GM18868 (cell line): ENCODE measurements around the gene BRSK2.
"Not testable (repeated sequence)": the region's sequence is repeated elsewhere in the genome, so short reads cannot be mapped to it uniquely, and the experiment has no call there.

ENCODE experiments used
- ATAC-seq: cut with Tn5 transposase; IDR thresholded peaks from one replicate; pipeline ENCODE4 v1.9.1; 2021; ENCODE audit warnings: mild to moderate bottlenecking, moderate library complexity; ENCODE audit not compliant: unreplicated experiment

The BRSK2 gene

DNA sequence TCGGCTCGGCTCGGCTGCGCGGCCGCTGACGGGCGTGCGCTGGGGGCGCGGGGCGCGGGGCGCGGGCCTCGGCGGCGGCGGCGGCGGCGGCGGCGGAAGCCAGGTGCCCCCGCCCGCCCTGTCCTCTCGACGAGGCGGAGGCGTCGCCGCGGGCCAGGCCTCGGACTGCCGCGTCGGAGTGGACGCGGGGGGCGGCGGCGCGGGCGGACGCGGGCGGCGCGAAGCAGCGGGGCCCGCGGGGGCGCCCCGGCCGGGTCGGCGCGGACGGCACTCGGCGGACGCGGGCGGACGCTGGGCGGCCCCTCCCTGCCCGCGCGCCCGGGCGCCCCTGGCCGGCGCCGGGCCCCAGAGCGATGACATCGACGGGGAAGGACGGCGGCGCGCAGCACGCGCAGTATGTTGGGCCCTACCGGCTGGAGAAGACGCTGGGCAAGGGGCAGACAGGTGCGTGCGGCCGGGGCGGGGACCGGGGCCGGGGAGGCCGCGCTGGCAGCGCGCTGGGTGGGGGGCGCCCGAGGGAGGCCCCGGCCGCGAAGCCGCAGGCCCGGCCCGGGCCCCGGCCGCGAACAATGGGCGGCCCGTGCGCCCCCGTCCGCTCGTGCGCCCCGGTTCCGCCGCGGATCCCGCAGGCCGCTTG lies at the start of gene BRSK2:
BRSK2 (plus strand) TSS at position 3 of the 637 bp plus-strand sequence; CDS start at position 354, 351 bp downstream.
- ATAC-seq, result no peak

GRCh38 chr11:1340111-1340510 lies 49.6 kb upstream of the BRSK2 start:
- no peak for ATAC-seq

GRCh38 chr11:1341226-1341625 lies 48.5 kb upstream of the BRSK2 start:
- not testable (repeated sequence) for ATAC-seq

DNA sequence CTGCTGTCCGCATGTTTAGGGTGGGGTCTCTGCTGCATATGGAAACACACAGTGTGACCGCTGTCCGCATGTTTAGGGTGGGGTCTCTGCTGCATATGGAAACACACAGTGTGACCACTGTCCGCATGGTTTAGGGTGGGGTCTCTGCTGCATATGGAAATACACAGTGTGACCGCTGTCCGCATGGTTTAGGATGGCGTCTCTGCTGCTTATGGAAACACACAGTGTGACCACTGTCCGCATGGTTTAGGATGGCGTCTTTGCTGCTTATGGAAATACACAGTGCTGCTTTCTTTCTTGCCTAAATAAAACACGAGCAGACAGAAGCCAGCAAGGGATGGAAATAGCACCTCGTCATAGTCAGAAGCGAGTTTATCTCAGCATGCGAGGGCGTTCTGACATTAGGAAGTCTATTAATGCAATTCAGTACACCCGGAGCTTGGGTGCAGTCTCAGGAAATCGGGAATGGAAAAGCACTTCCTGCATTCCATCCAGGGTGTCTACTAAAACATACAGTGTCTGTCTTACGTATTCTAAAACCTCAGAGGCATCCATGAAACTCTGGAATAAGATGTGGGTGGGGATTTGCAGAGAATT lies 47.7 kb upstream of the BRSK2 start:
- no peak for ATAC-seq

GRCh38 chr11:1342946-1343345 lies 46.8 kb upstream of the BRSK2 start:
- no peak for ATAC-seq

- ATAC-seq, result no peak
Observed at GRCh38 chr11:1343391-1344055, 46.2 kb upstream of the BRSK2 start.

DNA sequence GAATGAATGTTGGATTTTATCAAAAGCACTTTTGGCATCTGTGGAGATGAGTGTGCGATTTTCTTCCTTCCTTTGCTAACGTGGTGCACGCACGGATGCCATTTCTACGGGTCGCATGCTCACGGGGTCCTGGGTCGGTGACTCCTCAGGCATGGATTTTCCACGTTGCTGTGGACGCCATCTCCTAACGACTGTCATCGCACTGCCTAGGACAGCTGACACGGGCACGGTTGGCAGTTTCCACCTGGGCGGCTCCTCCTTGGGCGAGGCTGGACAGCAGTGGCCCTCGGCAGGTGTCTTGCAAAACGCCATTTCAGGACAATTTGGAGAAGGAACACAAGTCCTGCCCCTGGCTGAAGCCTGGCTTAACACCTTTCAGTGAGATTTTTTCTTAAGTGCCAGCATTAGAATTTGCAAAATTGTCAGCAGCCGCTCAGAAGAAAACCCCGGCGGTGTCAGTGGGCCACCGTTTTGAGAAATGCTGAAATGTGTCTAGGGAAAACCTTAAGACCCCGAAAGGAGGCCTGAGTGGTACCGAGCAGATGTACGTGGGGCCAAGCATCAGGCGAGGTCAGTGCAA lies 45.6 kb upstream of the BRSK2 start:
- ATAC-seq, result no peak

DNA sequence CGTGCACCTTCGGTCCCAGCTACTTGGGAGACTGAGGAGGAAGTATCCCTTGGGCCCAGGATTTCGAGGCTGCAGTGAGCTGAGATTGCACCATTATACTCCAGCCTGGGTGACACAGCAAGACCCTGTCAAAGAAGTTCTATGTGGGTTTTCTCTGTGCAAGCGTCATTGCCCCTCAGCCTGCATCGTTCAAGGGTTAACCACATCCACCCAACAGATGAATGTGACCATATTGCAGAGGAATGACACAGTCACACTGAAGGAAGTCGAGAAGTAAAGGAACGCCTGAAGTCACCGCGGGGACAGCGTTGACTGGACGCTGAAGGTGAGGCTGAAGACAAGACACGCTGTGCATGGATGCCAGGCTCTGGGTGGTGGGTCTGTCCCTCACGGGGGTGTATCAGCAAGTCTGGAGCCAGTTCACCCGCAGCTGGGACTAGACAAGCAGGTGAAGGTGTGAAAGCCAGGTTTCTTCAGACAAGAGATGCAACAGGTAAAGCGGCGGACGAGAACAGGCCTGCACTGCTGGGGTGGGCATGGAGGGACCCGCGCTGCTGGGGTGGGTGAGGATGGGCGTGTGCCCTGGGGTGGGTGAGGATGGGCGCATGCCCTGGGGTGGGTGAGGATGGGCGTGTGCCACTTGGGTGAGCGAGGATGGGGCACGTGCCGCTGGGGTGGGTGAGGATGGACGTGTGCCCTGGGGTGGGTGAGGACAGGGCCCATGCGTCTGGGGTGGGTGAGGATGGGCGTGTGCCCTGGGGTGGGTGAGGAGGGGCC lies 43.8 kb upstream of the BRSK2 start:
- ATAC-seq, result no peak

- ATAC-seq, result no peak
Observed at GRCh38 chr11:1346669-1347390, 42.9 kb upstream of the BRSK2 start.

DNA sequence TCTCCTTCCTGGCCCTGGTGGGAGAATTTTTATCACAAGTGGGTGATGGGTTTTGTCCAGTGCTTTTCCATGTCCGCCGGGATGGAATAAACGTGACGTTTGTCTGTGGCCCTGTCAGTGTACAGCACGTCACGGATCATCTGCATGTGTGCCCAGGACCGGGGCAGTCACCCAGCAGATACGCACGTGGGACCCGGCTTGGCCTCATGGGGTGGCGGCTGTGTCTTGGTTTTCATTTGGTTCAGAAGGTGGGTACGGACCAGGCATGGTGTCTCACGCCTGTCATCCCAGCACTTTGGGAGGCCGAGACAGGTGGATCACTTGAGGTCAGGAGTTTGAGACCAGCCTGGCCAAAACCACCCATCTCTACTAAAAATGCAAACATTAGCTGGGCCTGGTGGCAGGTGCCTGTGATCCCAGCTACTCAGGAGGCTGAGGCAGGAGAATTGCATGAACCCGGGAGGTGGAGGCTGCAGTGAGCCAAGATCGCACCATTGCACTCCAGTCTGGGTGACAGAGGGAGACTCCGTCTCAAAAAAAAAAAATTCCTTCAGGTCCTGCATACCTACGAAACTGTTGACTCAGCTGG lies 42.2 kb upstream of the BRSK2 start:
- ATAC-seq, result not testable (repeated sequence)

- no peak for ATAC-seq
Observed at GRCh38 chr11:1348146-1348795, 41.5 kb upstream of the BRSK2 start.

GRCh38 chr11:1348796-1349326 lies 40.9 kb upstream of the BRSK2 start:
- no peak for ATAC-seq

DNA sequence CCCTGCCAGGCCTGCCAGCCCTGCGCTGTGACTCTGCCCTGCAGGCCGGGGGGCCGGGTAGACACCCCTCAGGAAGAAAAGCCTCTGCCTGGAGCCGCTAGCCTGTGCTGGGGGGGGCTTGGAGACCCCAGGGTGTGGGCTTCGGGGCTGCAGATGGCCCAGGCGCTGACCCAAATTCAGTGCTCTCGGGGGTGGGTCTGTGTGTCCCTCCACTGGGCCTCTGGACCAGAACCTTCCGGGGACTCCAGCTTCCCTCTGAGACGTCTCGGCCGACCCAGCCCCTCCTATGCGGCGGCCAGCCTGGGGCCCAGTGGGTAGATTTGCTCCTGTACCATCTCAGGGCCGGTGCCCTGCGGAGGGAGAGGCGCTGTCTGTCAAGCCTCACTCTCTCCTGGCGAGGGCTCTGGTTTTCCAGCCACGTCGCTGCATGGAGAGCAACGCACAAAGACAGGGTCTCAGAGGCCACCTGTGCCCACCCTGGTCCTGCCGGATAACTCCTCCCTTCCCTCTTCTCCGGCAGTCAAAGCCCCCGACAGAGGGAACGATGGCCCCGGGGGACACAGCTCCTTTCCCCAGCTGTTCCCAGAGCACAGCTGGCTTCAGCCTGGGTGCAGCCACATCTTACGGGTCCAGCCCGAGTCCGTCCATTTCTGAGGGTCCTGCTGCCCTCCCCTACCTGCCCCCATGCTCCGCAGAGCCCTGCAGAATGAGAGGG lies 40.2 kb upstream of the BRSK2 start:
- ATAC-seq, result no peak

DNA sequence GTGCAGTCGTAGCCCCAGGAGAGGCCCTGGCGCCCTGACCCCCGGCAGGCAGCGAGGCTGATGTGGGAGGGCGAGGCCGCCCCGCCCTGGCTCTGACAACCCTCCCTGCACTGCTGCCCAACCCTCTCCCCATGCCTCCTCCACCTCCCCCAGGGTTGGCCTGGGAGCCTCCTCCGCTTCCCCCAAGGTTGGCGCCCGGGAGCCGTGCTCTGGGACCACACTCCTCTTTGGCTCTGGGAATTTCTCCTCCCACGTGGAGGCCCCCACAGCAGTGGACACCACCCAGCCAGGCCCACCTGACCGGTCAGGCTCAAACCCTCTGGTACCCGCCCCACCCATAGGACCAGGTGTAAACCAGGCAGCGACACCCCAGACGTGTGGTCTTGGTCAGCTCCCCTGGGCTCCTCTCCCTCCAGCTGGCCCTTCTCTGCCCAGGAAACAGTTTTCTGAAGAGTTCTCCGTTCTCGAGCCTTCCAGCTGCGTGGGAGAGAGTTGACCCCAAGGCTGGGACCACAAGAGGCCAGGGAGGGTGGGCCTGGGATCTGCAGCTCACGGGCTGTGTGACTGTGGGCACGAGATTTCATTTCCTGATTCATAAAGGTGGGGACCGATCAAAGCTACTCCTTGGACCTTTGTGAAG lies 39.5 kb upstream of the BRSK2 start:
- ATAC-seq, result no peak

DNA sequence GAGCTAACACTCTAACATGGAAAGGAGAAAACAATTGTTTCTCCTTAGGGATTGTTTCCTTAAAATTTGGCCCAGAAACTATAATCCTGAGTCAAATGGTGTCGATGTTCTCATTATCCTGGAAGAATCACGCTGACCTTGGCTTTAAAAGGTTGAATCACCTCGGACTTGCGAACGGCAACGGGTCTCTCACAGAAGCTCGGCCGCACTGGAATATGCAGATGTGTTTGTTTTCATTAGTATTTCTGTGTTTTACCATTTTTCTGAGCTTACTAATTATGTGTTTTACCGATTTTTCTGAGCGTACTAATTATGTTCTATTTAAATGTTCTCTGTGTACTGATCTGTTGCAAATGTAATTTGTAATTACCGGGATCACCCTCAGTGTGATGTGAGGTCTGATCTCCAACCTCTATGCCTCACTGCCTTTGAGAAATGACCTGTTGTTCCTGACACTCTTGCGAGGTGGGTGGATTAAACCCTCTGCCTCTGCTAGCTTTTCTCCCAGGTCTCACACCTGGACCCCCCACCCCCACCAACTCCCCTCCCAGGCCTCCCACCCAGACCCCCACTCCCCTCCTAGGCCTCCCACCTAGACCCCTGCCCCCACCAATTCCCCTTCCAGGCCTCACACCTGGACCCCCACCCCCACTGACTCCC lies 38.3 kb upstream of the BRSK2 start:
- ATAC-seq, result no peak

DNA sequence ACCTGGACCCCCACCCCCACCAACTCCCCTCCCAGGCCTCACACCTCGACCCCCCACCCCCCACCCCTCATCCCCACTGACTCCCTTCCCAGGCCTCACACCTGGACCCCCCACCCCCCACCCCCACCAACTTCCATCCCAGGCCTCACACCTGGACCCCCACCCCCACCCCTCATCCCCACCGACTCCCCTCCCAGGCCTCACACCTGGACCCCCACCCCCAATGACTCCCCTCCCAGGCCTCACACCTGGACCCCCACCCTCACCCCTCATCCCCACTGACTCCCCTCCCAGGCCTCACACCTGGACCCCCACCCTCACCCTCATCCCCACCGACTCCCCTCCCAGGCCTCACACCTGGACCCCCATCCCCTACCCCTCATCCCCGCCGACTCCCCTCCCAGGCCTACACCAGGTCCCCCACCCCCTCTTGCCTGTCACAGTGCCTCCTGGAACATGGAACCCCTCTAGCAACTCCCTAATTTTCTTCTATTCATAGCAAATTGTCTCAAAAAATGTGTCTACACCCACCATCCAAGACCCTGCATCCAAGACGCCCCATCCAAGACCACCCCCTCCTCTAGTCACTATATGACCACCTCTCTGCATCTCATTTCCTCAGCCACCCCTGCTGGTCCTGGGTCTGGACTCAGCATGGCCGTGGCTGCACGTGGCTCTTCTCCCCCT lies 36.9 kb upstream of the BRSK2 start:
- ATAC-seq, result no peak
